Endothelial cell of umbilical vein (primary cell): ENCODE measurements around the gene KCNAB2. TPM values are rescaled to one million over a fixed set of nuclear protein-coding genes. Genes with fewer than 3 reads are reported as not detected.

Experiments used
- BruUV-seq: library from RNA; stranded (reverse); fragments of 400-500 nt; replicated peaks from 2 replicates; lab custom pipeline; 2021; lab: Mats Ljungman, UMichigan
- CTCF ChIA-PET: fragments of 300-600, 350-600 bp; sonication (Branson Sonifier 250); formaldehyde crosslinking; loops from one replicate; lab custom pipeline; 2021; ENCODE audit warnings: antibody characterized with exemption, inconsistent platforms; lab: Charles Lee
- POLR2A ChIA-PET: fragments of 300-600, 350-600 bp; sonication (Branson Sonifier 250); formaldehyde crosslinking; loops from one replicate; lab custom pipeline; 2021; ENCODE audit warnings: antibody characterized with exemption, inconsistent platforms; lab: Charles Lee
- DNase-seq: peaks from one replicate; pipeline ENCODE4 v3.0.0-alpha.2; 2011; ENCODE audit warnings: low read depth, low spot score
- FAIRE-seq: peaks from 2 replicates; lab custom pipeline; 2011; peaks lifted over from hg19 to GRCh38; lab: Jason Lieb, UNC
- H2AFZ ChIP-seq: 2 replicates; pipeline ENCODE4 v1.6.0; 2012; ENCODE audit warnings: low read depth, low read length, control low read depth, inconsistent platforms
- H3K27ac ChIP-seq: 2 replicates; pipeline ENCODE4 v1.5.1; 2011; ENCODE audit warnings: low read depth, mild to moderate bottlenecking, control low read depth, low read length, moderate library complexity; ENCODE audit not compliant: insufficient read depth
- H3K27me3 ChIP-seq, 2 experiments: 2 replicates each; pipeline versions ENCODE4 v1.6.0 to v1.6.1; 2011; ENCODE audit warnings: low read length in 2 of 2, mixed read lengths in 1 of 2; ENCODE audit not compliant: control insufficient read depth in 2 of 2, insufficient read depth in 2 of 2
- H3K36me3 ChIP-seq, 2 experiments: 2 replicates in 1 of 2; 3 replicates in 1 of 2; pipeline ENCODE4 v1.5.1; 2011; ENCODE audit warnings: low read length in 2 of 2, mild to moderate bottlenecking in 1 of 2, moderate library complexity in 1 of 2; ENCODE audit not compliant: control insufficient read depth in 2 of 2, insufficient read depth in 2 of 2; ENCODE audit errors: extremely low read depth in 1 of 2
- H3K4me1 ChIP-seq: 3 replicates; pipeline ENCODE4 v1.5.1; 2011; ENCODE audit warnings: mild to moderate bottlenecking, low read length; ENCODE audit not compliant: control insufficient read depth, insufficient read depth; ENCODE audit errors: extremely low read depth
- H3K4me2 ChIP-seq: 2 replicates; pipeline ENCODE4 v1.6.1; 2011; ENCODE audit warnings: low read length, control low read depth, mixed read lengths; ENCODE audit not compliant: insufficient read depth
- H3K4me3 ChIP-seq, 3 experiments: fragments of 200-600 bp in 1 of 3; sonication (generic), shearing (Covaris generic) in 1 of 3; replicated peaks in 1 of 3; 2 replicates each; pipeline ENCODE4 v1.5.1; 2011 to 2016; ENCODE audit warnings: control low read depth in 3 of 3, low read length in 3 of 3, mild to moderate bottlenecking in 2 of 3, inconsistent platforms in 1 of 3, low read depth in 1 of 3, moderate library complexity in 1 of 3; ENCODE audit not compliant: insufficient read depth in 1 of 3
- H3K79me2 ChIP-seq: 2 replicates; pipeline ENCODE4 v1.6.0; 2012; ENCODE audit warnings: low read length, inconsistent platforms; ENCODE audit not compliant: control insufficient read depth, insufficient read depth
- H3K9ac ChIP-seq: replicated peaks from 2 replicates; pipeline ENCODE3; 2011; ENCODE audit warnings: low read length, control low read depth; ENCODE audit not compliant: insufficient read depth; ENCODE audit errors: extremely low read depth
- H3K9me1 ChIP-seq: replicated peaks from 3 replicates; pipeline ENCODE4 v1.6.0; 2011; ENCODE audit warnings: mild to moderate bottlenecking, low read length; ENCODE audit not compliant: control insufficient read depth, insufficient read depth; ENCODE audit errors: extremely low read depth
- H3K9me3 ChIP-seq: replicated peaks from 2 replicates; pipeline ENCODE4 v1.5.1; 2012; ENCODE audit warnings: low read length, inconsistent platforms; ENCODE audit not compliant: control insufficient read depth, insufficient read depth
- H4K20me1 ChIP-seq: replicated peaks from 2 replicates; pipeline ENCODE3; 2011; ENCODE audit warnings: mild to moderate bottlenecking, low read length; ENCODE audit not compliant: control insufficient read depth, insufficient read depth; ENCODE audit errors: extremely low read depth
- CTCF ChIP-seq, 2 donors: IDR thresholded peaks; 1 replicate in 1 of 2; 2 replicates in 1 of 2; pipeline ENCODE4 v1.5.1; 2011; ENCODE audit warnings: low read length in 2 of 2, mild to moderate bottlenecking in 2 of 2, moderate library complexity in 2 of 2, control low read depth in 1 of 2, inconsistent platforms in 1 of 2, low read depth in 1 of 2; ENCODE audit not compliant: insufficient read depth in 1 of 2; ENCODE audit errors: extremely low read depth in 1 of 2
- EZH2 ChIP-seq: IDR thresholded peaks from 2 replicates; pipeline ENCODE4 v1.6.1; 2012; ENCODE audit warnings: borderline replicate concordance, low read depth, mild to moderate bottlenecking, moderate library complexity, low read length, inconsistent platforms; ENCODE audit not compliant: severe bottlenecking
- FOS ChIP-seq: IDR thresholded peaks from 2 replicates; pipeline ENCODE4 v1.6.1; 2011; ENCODE audit warnings: mild to moderate bottlenecking, low read length, moderate library complexity, borderline replicate concordance; ENCODE audit not compliant: insufficient read depth
- GATA2 ChIP-seq: IDR thresholded peaks from 2 replicates; pipeline ENCODE4 v1.7.0; 2011; ENCODE audit warnings: low read depth, mild to moderate bottlenecking, moderate library complexity, mixed read lengths, low read length; ENCODE audit not compliant: insufficient read length, insufficient read depth
- JUN ChIP-seq: IDR thresholded peaks from 2 replicates; pipeline ENCODE4 v1.6.1; 2011; ENCODE audit warnings: borderline replicate concordance, low read depth; ENCODE audit not compliant: insufficient read length, insufficient read depth
- MAX ChIP-seq: IDR thresholded peaks from 2 replicates; pipeline ENCODE4 v1.6.1; 2011; ENCODE audit not compliant: insufficient read depth, insufficient read length
- MYC ChIP-seq: IDR thresholded peaks from one replicate; pipeline ENCODE4 v1.6.1; 2011; ENCODE audit warnings: mild to moderate bottlenecking, low read depth, low read length
- POLR2A ChIP-seq: IDR thresholded peaks from 2 replicates; pipeline ENCODE4 v1.6.1; 2012; ENCODE audit warnings: low read depth, mild to moderate bottlenecking, control low read depth, low read length
- POLR2AphosphoS5 ChIP-seq: IDR thresholded peaks from 2 replicates; pipeline ENCODE4 v1.6.1; 2012; ENCODE audit warnings: low read depth, mild to moderate bottlenecking, control low read depth, low read length, moderate library complexity; ENCODE audit not compliant: insufficient read depth
- dilution Hi-C: fragments of 300-500 bp; cut with MboI; formaldehyde crosslinking; loops from one replicate; pipeline ENCODE4 v1.15.0; 2019; ENCODE audit warnings: low sequenced_read_pairs; ENCODE audit not compliant: extremely low pct_ligation_motif_present
- intact Hi-C: fragments of 100-400 bp; cut with micrococcal nuclease; formaldehyde crosslinking; loops from one replicate; pipeline ENCODE4 v1.10.0; 2022
- polyA plus RNA-seq, 4 experiments: library from polyadenylated mRNA; depleted of rRNA in 3 of 4; stranded (reverse) in 3 of 4; unstranded in 1 of 4; fragments of >200 nt; gene quantifications; 2 replicates each; pipeline versions ENCODE4 v1.2.1 to v1.2.3, GENCODE V29; 2011 to 2012; ENCODE audit warnings: missing spikeins in 1 of 4
- total RNA-seq: library from RNA; stranded (reverse); gene quantifications from 2 replicates; pipeline ENCODE4 v1.2.3, GENCODE V29; 2021

The KCNAB2 gene
- total and polyA plus RNA-seq, 2 donors (not counting 3 experiments of a cell fraction or from before 2014, with no cell fraction given) = 2.4 to 3.8 TPM

- Histone ChIP-seq H3K4me1 (no peaks in the 10 kb centered on the region), H3K36me3 (no peaks in the 10 kb centered on the region), H4K20me1 (no peaks in the 10 kb centered on the region), H3K9ac (no peak overlapping the region), H2AFZ (no peak overlapping the region), H3K9me3 (no peaks in the 10 kb centered on the region), H3K4me3 (no peak overlapping the region), H3K4me2 (no peak overlapping the region), H3K27me3 (no peaks in the 10 kb centered on the region), H3K9me1 (no peaks in the 10 kb centered on the region), H3K79me2 (no peaks in the 10 kb centered on the region), H3K27ac (no peak overlapping the region)
- DNase-seq = no peak
- CTCF ChIA-PET = no interaction called here
- POLR2A ChIA-PET = no interaction called here
- intact Hi-C loops (no loop called here), dilution Hi-C loops (no loop called here)
- no TSS peak for BruUV-seq
- TF ChIP-seq EZH2 = no peak
- no peak for TF ChIP-seq MYC
- TF ChIP-seq MAX = no peak
- no peak for TF ChIP-seq CTCF (IDR thresholded peaks at IDR 0.05; ENCODE audit: extremely low read depth in 1 of 2, insufficient read depth in 1 of 2, low read depth in 1 of 2, low read length in 2 of 2)
- no peak for TF ChIP-seq POLR2A
- TF ChIP-seq JUN = no peak
- TF ChIP-seq GATA2 = no peak
- TF ChIP-seq FOS = no peak
- TF ChIP-seq POLR2AphosphoS5 = no peak
- no peak for FAIRE-seq
Measured at GRCh38 chr1:6128276-6129081, 82.8 kb downstream of the KCNAB2 start.
